Immature natural killer cell (primary cell): Measurements from ENCODE around the gene GID8. TPM values are rescaled to one million over a fixed set of nuclear protein-coding genes. Genes with fewer than 3 reads are reported as not detected.
"Not testable (repeated sequence)": the region's sequence is repeated elsewhere in the genome, so short reads cannot be mapped to it uniquely, and the experiment has no call there.

Experiments
- DNase-seq, 3 donors: peaks; one replicate each; pipeline ENCODE4 v3.0.0; 2022; ENCODE audit warnings: mixed read lengths in 1 of 3
- H3K27ac Mint-ChIP-seq, 6 donors: one replicate each; pipeline ENCODE4 v1.8.0; 2020; ENCODE audit warnings: mixed read lengths in 6 of 6, mild to moderate bottlenecking in 5 of 6, inconsistent platforms in 4 of 6, moderate library complexity in 3 of 6
- H3K27me3 Mint-ChIP-seq, 3 donors: one replicate each; pipeline ENCODE4 v1.8.0; 2020 to 2021; ENCODE audit warnings: low read depth in 3 of 3, mild to moderate bottlenecking in 3 of 3, mixed read lengths in 3 of 3, moderate library complexity in 3 of 3, inconsistent platforms in 1 of 3
- H3K36me3 Mint-ChIP-seq, 3 donors: one replicate each; pipeline ENCODE4 v1.8.0; 2020; ENCODE audit warnings: mixed read lengths in 3 of 3, inconsistent platforms in 2 of 3, mild to moderate bottlenecking in 2 of 3
- H3K4me1 Mint-ChIP-seq, 2 donors: one replicate each; pipeline ENCODE4 v1.8.0; 2020; ENCODE audit warnings: inconsistent platforms in 2 of 2, mild to moderate bottlenecking in 2 of 2, mixed read lengths in 2 of 2, moderate library complexity in 1 of 2
- H3K4me3 Mint-ChIP-seq, 5 donors: one replicate each; pipeline ENCODE4 v1.8.0; 2020; ENCODE audit warnings: mild to moderate bottlenecking in 5 of 5, mixed read lengths in 5 of 5, inconsistent platforms in 3 of 5, moderate library complexity in 3 of 5
- H3K9me3 Mint-ChIP-seq, 6 donors: one replicate each; pipeline ENCODE4 v1.8.0; 2020; ENCODE audit warnings: mild to moderate bottlenecking in 6 of 6, mixed read lengths in 6 of 6, inconsistent platforms in 4 of 6, moderate library complexity in 3 of 6
- polyA plus RNA-seq, 3 donors: library from polyadenylated mRNA; unstranded; fragments of 300-500 nt; fragmentation: Illumina TruSeq; gene quantifications; one replicate each; pipeline ENCODE4 v1.2.3, GENCODE V29; 2021

GID8 gene
- polyA plus RNA-seq, 3 donors from 2014 or later = 20.7 to 26.8 (median 21.3) TPM

GRCh38 chr20:62955519-62956386 lies 17.8 kb downstream of the GID8 start:
- Mint-ChIP-seq H3K9me3 (no peaks in the 10 kb centered on the region), H3K4me1 (peaks cover 34 to 42% of the 10 kb centered on the region in 2 donors), H3K27me3 (peaks cover 0 to 8% (median 2%) of the 10 kb centered on the region in 3 donors), H3K4me3 (peak overlapping the region in 2 of 5 donors; percentile 18 to 29), H3K27ac (peak overlapping the region in 2 of 6 donors; percentile 12 to 22), H3K36me3 (no peaks in the 10 kb centered on the region)
- DNase-seq = no peak

GRCh38 chr20:62956387-62957135 lies 18.6 kb downstream of the GID8 start:
- Mint-ChIP-seq H3K27ac (peak overlapping the region in 1 of 6 donors; percentile 22), H3K27me3 (peaks cover 0 to 8% (median 2%) of the 10 kb centered on the region in 3 donors), H3K4me3 (no peak overlapping the region), H3K9me3 (no peaks in the 10 kb centered on the region), H3K4me1 (peaks cover 34 to 40% of the 10 kb centered on the region in 2 donors), H3K36me3 (no peaks in the 10 kb centered on the region)
- DNase-seq = no peak

- H3K4me3 Mint-ChIP-seq = peak overlapping the region in 1 of 5 donors; percentile 17
- no peaks in the 10 kb centered on the region for H3K36me3 Mint-ChIP-seq
- no peaks in the 10 kb centered on the region for H3K9me3 Mint-ChIP-seq
- no peak overlapping the region for H3K27ac Mint-ChIP-seq
- DNase-seq = no peak
- H3K27me3 Mint-ChIP-seq = peaks cover 0 to 8% (median 0%) of the 10 kb centered on the region in 3 donors
- H3K4me1 Mint-ChIP-seq = peaks cover 28 to 35% of the 10 kb centered on the region in 2 donors
Measured at GRCh38 chr20:62957136-62958117, 19.5 kb downstream of the GID8 start.

GRCh38 chr20:62958388-62959100 lies 20.6 kb downstream of the GID8 start:
- H3K4me3 Mint-ChIP-seq = peak overlapping the region in 1 of 5 donors; percentile 17
- no peaks in the 10 kb centered on the region for H3K36me3 Mint-ChIP-seq
- no peak for DNase-seq
- H3K4me1 Mint-ChIP-seq = peaks cover 24 to 28% of the 10 kb centered on the region in 2 donors
- peaks cover 0 to 8% (median 0%) of the 10 kb centered on the region in 3 donors for H3K27me3 Mint-ChIP-seq
- H3K27ac Mint-ChIP-seq = no peak overlapping the region
- no peaks in the 10 kb centered on the region for H3K9me3 Mint-ChIP-seq

- DNase-seq = peak; percentile 43 to 48 (median 47)
- H3K4me3 Mint-ChIP-seq = peak overlapping the region; percentile 50 to 76 (median 63)
- peak overlapping the region in 3 of 6 donors; percentile 45 to 75 (median 73) for H3K27ac Mint-ChIP-seq
Measured at GRCh38 chr20:62959101-62959971, 21.4 kb downstream of the GID8 start.

GRCh38 chr20:62959998-62960436 lies 22.1 kb downstream of the GID8 start:
- DNase-seq = no peak
- Mint-ChIP-seq H3K27ac (peak overlapping the region in 3 of 6 donors; percentile 45 to 75 (median 64)), H3K4me3 (peak overlapping the region in 4 of 5 donors; percentile 50 to 76 (median 66))

More at GRCh38 chr20:62959101-62959971, 21.4 kb downstream of the GID8 start:
- peaks cover 16 to 20% of the 10 kb centered on the region in 2 donors for H3K4me1 Mint-ChIP-seq
- no peaks in the 10 kb centered on the region for H3K9me3 Mint-ChIP-seq
- peaks cover 0 to 2% (median 0%) of the 10 kb centered on the region in 3 donors for H3K27me3 Mint-ChIP-seq
- H3K36me3 Mint-ChIP-seq = no peaks in the 10 kb centered on the region

GRCh38 chr20:62960446-62961309 lies 22.7 kb downstream of the GID8 start:
- not testable (repeated sequence) for H3K9me3 Mint-ChIP-seq, H3K4me3 Mint-ChIP-seq, H3K27ac Mint-ChIP-seq, DNase-seq, H3K27me3 Mint-ChIP-seq, H3K36me3 Mint-ChIP-seq
- peaks cover 11 to 13% of the 10 kb centered on the region in 2 donors for H3K4me1 Mint-ChIP-seq

More at GRCh38 chr20:62959998-62960436, 22.1 kb downstream of the GID8 start:
- Mint-ChIP-seq H3K27me3 (peaks cover 0 to 1% (median 0%) of the 10 kb centered on the region in 3 donors), H3K36me3 (no peaks in the 10 kb centered on the region), H3K9me3 (no peaks in the 10 kb centered on the region), H3K4me1 (peaks cover 11 to 13% of the 10 kb centered on the region in 2 donors)

GRCh38 chr20:62961310-62961783 lies 23.4 kb downstream of the GID8 start:
- Mint-ChIP-seq H3K4me3 (no peak overlapping the region), H3K27me3 (peaks cover 0 to 1% (median 0%) of the 10 kb centered on the region in 3 donors), H3K36me3 (peaks cover 0 to 3% (median 0%) of the 10 kb centered on the region in 3 donors), H3K9me3 (no peaks in the 10 kb centered on the region), H3K4me1 (peaks cover 11 to 13% of the 10 kb centered on the region in 2 donors), H3K27ac (no peak overlapping the region)
- DNase-seq = no peak

GRCh38 chr20:62961799-62962198 lies 23.9 kb downstream of the GID8 start:
- Mint-ChIP-seq H3K9me3 (no peaks in the 10 kb centered on the region), H3K27ac (no peak overlapping the region), H3K4me1 (peaks cover 11 to 13% of the 10 kb centered on the region in 2 donors), H3K36me3 (peaks cover 0 to 3% (median 0%) of the 10 kb centered on the region in 3 donors), H3K27me3 (peaks cover 0 to 1% (median 0%) of the 10 kb centered on the region in 3 donors), H3K4me3 (no peak overlapping the region)
- DNase-seq = no peak

GRCh38 chr20:62962221-62962879 lies 24.4 kb downstream of the GID8 start:
- H3K4me3 Mint-ChIP-seq = no peak overlapping the region

More at GRCh38 chr20:62962221-62962879, 24.4 kb downstream of the GID8 start:
- DNase-seq = no peak
- Mint-ChIP-seq H3K4me1 (peaks cover 11 to 13% of the 10 kb centered on the region in 2 donors), H3K9me3 (no peaks in the 10 kb centered on the region), H3K36me3 (peaks cover 0 to 3% (median 0%) of the 10 kb centered on the region in 3 donors), H3K27me3 (peaks cover 0 to 1% (median 0%) of the 10 kb centered on the region in 3 donors), H3K27ac (no peak overlapping the region)
